GM12878 (cell line): ENCODE data around the gene ANP32B. TPM values are rescaled to one million over a fixed set of nuclear protein-coding genes. Genes with fewer than 3 reads are reported as not detected.

ENCODE experiments used
- ATAC-seq: fragments of 200-7000 bp; cut with Tn5 transposase; 3 replicates; pipeline ENCODE4 v1.9.1; 2020; ENCODE audit warnings: mild to moderate bottlenecking, moderate library complexity
- BruUV-seq: library from RNA; stranded (reverse); fragments of 400-500 nt; replicated peaks from 2 replicates; lab custom pipeline; 2021; lab: Mats Ljungman, UMichigan
- CTCF ChIA-PET: fragments of 300-600 bp; sonication (Branson Sonifier 250); formaldehyde crosslinking; extraction: SDS; loops from one replicate; lab custom pipeline; 2021; ENCODE audit warnings: inconsistent platforms; lab: Yijun Ruan, JAX
- POLR2A ChIA-PET: fragments of 350-600 bp; formaldehyde crosslinking; extraction: SDS; loops from one replicate; lab custom pipeline; 2021; ENCODE audit warnings: inconsistent platforms; lab: Charles Lee
- RAD21 ChIA-PET: fragments of 300-600 bp; sonication (Branson Sonifier 250); formaldehyde crosslinking; loops from one replicate; lab custom pipeline; 2023; ENCODE audit warnings: antibody characterized with exemption; ENCODE audit not compliant: unreplicated experiment; lab: Charles Lee
- SMC1A ChIA-PET: fragments of 300-600 bp; sonication (Branson Sonifier 250); formaldehyde crosslinking; loops from one replicate; lab custom pipeline; 2023; ENCODE audit not compliant: unreplicated experiment, uncharacterized antibody; lab: Charles Lee
- DNase-seq: peaks from one replicate; pipeline ENCODE4 v3.0.0-alpha.2; 2011; ENCODE audit warnings: low read depth, low spot score
- FAIRE-seq: peaks from 3 replicates; lab custom pipeline; 2011; peaks lifted over from hg19 to GRCh38; lab: Jason Lieb, UNC
- H2AFZ ChIP-seq: 2 replicates; pipeline ENCODE4 v1.6.0; 2011; ENCODE audit warnings: low read depth, low read length, control low read depth; ENCODE audit not compliant: control insufficient read depth
- H3K27ac ChIP-seq: 2 replicates; pipeline ENCODE4 v1.5.1; 2011; ENCODE audit warnings: control low read depth; ENCODE audit not compliant: control insufficient read depth, insufficient read depth
- H3K27me3 ChIP-seq, 2 experiments: replicated peaks in 1 of 2; 2 replicates each; pipeline versions ENCODE4 v1.6.0 to v1.6.1; 2011; ENCODE audit warnings: low read length in 1 of 2; ENCODE audit not compliant: control insufficient read depth in 2 of 2, insufficient read depth in 2 of 2
- H3K36me3 ChIP-seq, 2 experiments: 2 replicates each; pipeline ENCODE4 v1.5.1; 2011; ENCODE audit warnings: low read length in 1 of 2; ENCODE audit not compliant: control insufficient read depth in 2 of 2, insufficient read depth in 2 of 2
- H3K4me1 ChIP-seq: 2 replicates; pipeline ENCODE4 v1.6.1; 2011; ENCODE audit warnings: mild to moderate bottlenecking, low read length, moderate library complexity, mixed read lengths; ENCODE audit not compliant: control insufficient read depth, insufficient read depth
- H3K4me2 ChIP-seq: 2 replicates; pipeline ENCODE4 v1.6.0; 2011; ENCODE audit warnings: control low read depth; ENCODE audit not compliant: control insufficient read depth, insufficient read depth
- H3K4me3 ChIP-seq: fragments of 200-600 bp; sonication (generic); 2 replicates; pipeline ENCODE4 v1.5.1; 2016
- H3K79me2 ChIP-seq: 2 replicates; pipeline ENCODE4 v1.6.0; 2011; ENCODE audit warnings: low read length; ENCODE audit not compliant: control insufficient read depth, insufficient read depth
- H3K9ac ChIP-seq: 2 replicates; pipeline ENCODE4 v1.8.0; 2011; ENCODE audit warnings: low read length, control low read depth, mixed read lengths; ENCODE audit not compliant: control insufficient read depth, insufficient read depth
- H3K9me3 ChIP-seq: replicated peaks from 3 replicates; pipeline ENCODE4 v1.5.1; 2011; ENCODE audit warnings: mild to moderate bottlenecking, low read length; ENCODE audit not compliant: control insufficient read depth, insufficient read depth
- H4K20me1 ChIP-seq: 2 replicates; pipeline ENCODE4 v1.6.0; 2011; ENCODE audit not compliant: control insufficient read depth, insufficient read depth
- ASH2L ChIP-seq: fragments of 300-600, 200-600 bp; sonication (generic); IDR thresholded peaks from 2 replicates; pipeline ENCODE4 v1.6.1; 2017; ENCODE audit warnings: low read depth, mild to moderate bottlenecking, borderline replicate concordance
- BCL11A ChIP-seq: IDR thresholded peaks from 2 replicates; pipeline ENCODE4 v1.6.1; 2011; ENCODE audit warnings: low read depth, low read length
- BMI1 ChIP-seq: fragments of 450-650 bp; IDR thresholded peaks from 2 replicates; pipeline ENCODE4 v1.6.1; 2016; ENCODE audit warnings: mild to moderate bottlenecking, moderate library complexity, borderline replicate concordance
- CHD2 ChIP-seq: IDR thresholded peaks from 2 replicates; pipeline ENCODE4 v1.6.1; 2011; ENCODE audit warnings: low read depth, low read length, improper control_type of control experiment, borderline replicate concordance
- ELK1 ChIP-seq: IDR thresholded peaks from 2 replicates; pipeline ENCODE4 v1.6.1; 2012; ENCODE audit warnings: low read depth, low read length, improper control_type of control experiment
- ESRRA ChIP-seq: IDR thresholded peaks from 2 replicates; pipeline ENCODE4 v1.6.1; 2012; ENCODE audit warnings: mild to moderate bottlenecking, low read length, improper control_type of control experiment
- FOXK2 ChIP-seq: fragments of 450-650 bp; IDR thresholded peaks from 2 replicates; pipeline ENCODE4 v1.6.1; 2017; ENCODE audit warnings: mild to moderate bottlenecking, moderate library complexity
- FOXM1 ChIP-seq: IDR thresholded peaks from 2 replicates; pipeline ENCODE4 v1.6.1; 2012; ENCODE audit warnings: low read depth, mild to moderate bottlenecking, inconsistent platforms, low read length, moderate library complexity
- LARP7 ChIP-seq: fragments of 450-650 bp; IDR thresholded peaks from 2 replicates; pipeline ENCODE4 v1.6.1; 2017; ENCODE audit warnings: mild to moderate bottlenecking
- MAX ChIP-seq: IDR thresholded peaks from 2 replicates; pipeline ENCODE4 v1.6.1; 2012; ENCODE audit warnings: low read depth, low read length, improper control_type of control experiment
- NR2C1 ChIP-seq: fragments of 450-650 bp; IDR thresholded peaks from 2 replicates; pipeline ENCODE4 v1.6.1; 2017; ENCODE audit warnings: antibody characterized with exemption, mild to moderate bottlenecking, moderate library complexity
- PBX3 ChIP-seq: IDR thresholded peaks from 2 replicates; pipeline ENCODE4 v1.6.1; 2011; ENCODE audit warnings: mild to moderate bottlenecking, low read depth, low read length, moderate library complexity; ENCODE audit not compliant: insufficient replicate concordance
- SKIL ChIP-seq: fragments of 450-650 bp; IDR thresholded peaks from 2 replicates; pipeline ENCODE4 v1.6.1; 2017; ENCODE audit warnings: mild to moderate bottlenecking, low read depth, inconsistent platforms; ENCODE audit not compliant: poor library complexity, severe bottlenecking
- TBL1XR1 ChIP-seq: IDR thresholded peaks from 2 replicates; pipeline ENCODE4 v1.6.1; 2012; ENCODE audit warnings: low read depth, low read length, improper control_type of control experiment
- YY1 ChIP-seq: IDR thresholded peaks from 2 replicates; pipeline ENCODE4 v1.6.1; 2011; ENCODE audit warnings: low read depth, mild to moderate bottlenecking, low read length
- ZBTB4 ChIP-seq: fragments of 450-650 bp; formaldehyde crosslinking; IDR thresholded peaks from 2 replicates; pipeline ENCODE4 v1.4.0; 2022; ENCODE audit warnings: mild to moderate bottlenecking, moderate library complexity
- WGBS: methylation state at CpG from one replicate; pipeline ENCODE4 v1.1.6; 2016; ENCODE audit warnings: low lambda C conversion rate; ENCODE audit not compliant: insufficient replicate concordance, insufficient coverage; ENCODE audit errors: missing lambda C conversion rate; 5-methylcytosine and 5-hydroxymethylcytosine counted together
- in situ Hi-C: fragments of 300-500 bp; cut with MboI; formaldehyde crosslinking; loops from 9 replicates; pipeline ENCODE4 v1.14.3; 2018; ENCODE audit warnings: mixed read lengths
- intact Hi-C: fragments of 100-400 bp; cut with micrococcal nuclease; formaldehyde crosslinking; loops from one replicate; pipeline ENCODE4 v1.14.2; 2022; ENCODE audit not compliant: unreplicated experiment
- polyA plus RNA-seq, 11 experiments: library from polyadenylated mRNA; depleted of rRNA in 4 of 11; unstranded in 6 of 11; stranded (reverse) in 5 of 11; fragments of >200 nt; fragmentation: Nextera tagmentation in 4 of 11; fragmentation: Illumina TruSeq in 1 of 11; extraction: Ambion mirVana in 4 of 11; extraction: Trizol in 1 of 11; gene quantifications; 1 replicate in 1 of 11; 2 replicates in 10 of 11; pipeline versions ENCODE4 v1.2.1 to v1.2.3, GENCODE V29; 2011 to 2016; ENCODE audit warnings: inconsistent platforms in 2 of 11, missing spikeins in 2 of 11, low read depth in 1 of 11
- total RNA-seq, 4 experiments: library from RNA; depleted of rRNA in 3 of 4; stranded (reverse); fragments of >200 nt in 3 of 4; fragmentation: Illumina TruSeq in 1 of 4; extraction: Trizol in 1 of 4; gene quantifications; 2 replicates each; pipeline versions ENCODE4 v1.2.1 to v1.2.3, GENCODE V29; 2013 to 2021

The ANP32B gene
- total and polyA plus RNA-seq, 10 of the 15 experiments (the other 5 are each of a cell fraction or from before 2014, with no cell fraction given): 24.5 to 419 (median 171) TPM

GRCh38 chr9:98008764-98009163 is 25.6 kb downstream of the ANP32B start:
- RAD21 ChIA-PET: no interaction called here
- FAIRE-seq (no peak), ATAC-seq (no peak), DNase-seq (no peak)
- SMC1A ChIA-PET: no interaction called here
- Histone ChIP-seq H3K36me3 (peaks cover 41 to 54% of the 10 kb centered on the region in 2 experiments), H3K27ac (no peak overlapping the region), H3K79me2 (peaks cover 1% of the 10 kb centered on the region), H2AFZ (no peak overlapping the region), H3K4me3 (no peak overlapping the region), H3K4me2 (no peak overlapping the region), H3K9me3 (no peaks in the 10 kb centered on the region), H3K9ac (no peak overlapping the region), H4K20me1 (no peaks in the 10 kb centered on the region), H3K4me1 (no peaks in the 10 kb centered on the region), H3K27me3 (no peaks in the 10 kb centered on the region)
- 80% methylated on average over 3 of the region's 3 CpGs for WGBS
- BruUV-seq: no TSS peak
- in situ Hi-C loops (no loop called here), intact Hi-C loops (no loop called here)
- CTCF ChIA-PET: interaction anchor here (0.7 to 1.0 kb wide), 2 partner anchors 10 to 26 kb away, joined by 3 to 4 read pairs; partner anchors contain the start of gene ANP32B
- POLR2A ChIA-PET: no interaction called here
- TF ChIP-seq PBX3: no peak
- TF ChIP-seq ELK1: no peak
- TF ChIP-seq CHD2: no peak
- no peak for TF ChIP-seq ZBTB4 (CRISPR knock-in tag)
- TF ChIP-seq BCL11A: no peak
- no peak for TF ChIP-seq SKIL
- no peak for TF ChIP-seq TBL1XR1
- TF ChIP-seq MAX: no peak
- TF ChIP-seq BMI1: no peak
- TF ChIP-seq FOXM1: no peak
- no peak for TF ChIP-seq ESRRA
- TF ChIP-seq LARP7: no peak
- TF ChIP-seq FOXK2: no peak
- no peak for TF ChIP-seq NR2C1
- TF ChIP-seq YY1: no peak
- no peak for TF ChIP-seq ASH2L
